IMR-90 (cell line): ENCODE data around the gene TRMT1L. TPM values are rescaled to one million over a fixed set of nuclear protein-coding genes. Genes with fewer than 3 reads are reported as not detected.

Experiments
- ATAC-seq: fragments of 200-7000 bp; cut with Tn5 transposase; 2 replicates; pipeline ENCODE4 v1.9.1; 2020; ENCODE audit warnings: low read depth, mild to moderate bottlenecking, moderate library complexity
- BruUV-seq: library from RNA; stranded (reverse); fragments of 400-500 nt; replicated peaks from 2 replicates; lab custom pipeline; 2021; lab: Mats Ljungman, UMichigan
- CTCF ChIA-PET: fragments of 300-600 bp; formaldehyde crosslinking; extraction: SDS; loops from one replicate; lab custom pipeline; 2021; ENCODE audit warnings: antibody characterized with exemption; lab: Yijun Ruan, JAX
- POLR2A ChIA-PET: fragments of 300-600 bp; sonication (Branson Sonifier 250); formaldehyde crosslinking; loops from one replicate; lab custom pipeline; 2022; ENCODE audit warnings: antibody characterized with exemption; ENCODE audit not compliant: unreplicated experiment; lab: Charles Lee
- DNase-seq: peaks from one replicate; pipeline ENCODE4 v3.0.0; 2013
- H2AFZ ChIP-seq: replicated peaks from 2 replicates; pipeline ENCODE3; 2013; ENCODE audit warnings: low read length, mild to moderate bottlenecking; ENCODE audit not compliant: poor library complexity
- H2AK5ac ChIP-seq: 2 replicates; pipeline ENCODE4 v1.6.1; 2013; ENCODE audit warnings: low read depth, low read length, inconsistent platforms
- H2AK9ac ChIP-seq: replicated peaks from 2 replicates; pipeline ENCODE3; 2013; ENCODE audit warnings: mild to moderate bottlenecking, low read depth, low read length, moderate library complexity; ENCODE audit not compliant: poor library complexity
- H2BK120ac ChIP-seq: 2 replicates; pipeline ENCODE4 v1.6.1; 2013; ENCODE audit warnings: low read depth, low read length, inconsistent platforms
- H2BK15ac ChIP-seq: 3 replicates; pipeline ENCODE4 v1.6.1; 2013; ENCODE audit warnings: low read depth, low read length, inconsistent platforms
- H2BK20ac ChIP-seq: 2 replicates; pipeline ENCODE4 v1.6.1; 2013; ENCODE audit warnings: low read depth, mild to moderate bottlenecking, inconsistent platforms, low read length, moderate library complexity
- H2BK5ac ChIP-seq: 2 replicates; pipeline ENCODE4 v1.6.1; 2013; ENCODE audit warnings: mild to moderate bottlenecking, low read depth, low read length, inconsistent platforms; ENCODE audit not compliant: poor library complexity, severe bottlenecking
- H3K14ac ChIP-seq: replicated peaks from 2 replicates; pipeline ENCODE4 v1.6.1; 2013; ENCODE audit warnings: low read depth, low read length, inconsistent platforms
- H3K18ac ChIP-seq: 2 replicates; pipeline ENCODE4 v1.6.1; 2013; ENCODE audit warnings: low read depth, low read length, control low read depth
- H3K23ac ChIP-seq: 2 replicates; pipeline ENCODE4 v1.6.1; 2013; ENCODE audit warnings: low read depth, low read length, inconsistent platforms
- H3K27ac ChIP-seq: 2 replicates; pipeline ENCODE4 v1.5.1; 2013; ENCODE audit warnings: mild to moderate bottlenecking, control low read depth, low read length; ENCODE audit not compliant: insufficient read depth
- H3K27me3 ChIP-seq: 2 replicates; pipeline ENCODE4 v1.6.1; 2013; ENCODE audit warnings: low read length; ENCODE audit not compliant: control insufficient read depth, insufficient read depth
- H3K36me3 ChIP-seq: 2 replicates; pipeline ENCODE4 v1.6.1; 2013; ENCODE audit warnings: low read length, mixed read lengths; ENCODE audit not compliant: control insufficient read depth, insufficient read depth
- H3K4ac ChIP-seq: 2 replicates; pipeline ENCODE4 v1.6.1; 2013; ENCODE audit warnings: low read depth, low read length, inconsistent platforms
- H3K4me1 ChIP-seq: 2 replicates; pipeline ENCODE4 v1.6.1; 2013; ENCODE audit warnings: low read length, mixed read lengths; ENCODE audit not compliant: control insufficient read depth, insufficient read depth
- H3K4me2 ChIP-seq: 2 replicates; pipeline ENCODE4 v1.6.1; 2013; ENCODE audit warnings: low read depth, mild to moderate bottlenecking, control low read depth, low read length, moderate library complexity
- H3K4me3 ChIP-seq: 2 replicates; pipeline ENCODE4 v1.5.1; 2013; ENCODE audit warnings: low read depth, mild to moderate bottlenecking, control low read depth, low read length, moderate library complexity; ENCODE audit not compliant: insufficient read depth
- H3K56ac ChIP-seq: 2 replicates; pipeline ENCODE4 v1.6.1; 2013; ENCODE audit warnings: low read length, inconsistent platforms; ENCODE audit not compliant: insufficient read depth; ENCODE audit errors: extremely low read depth
- H3K79me1 ChIP-seq, 2 experiments: 2 replicates each; pipeline ENCODE4 v1.6.1; 2013; ENCODE audit warnings: low read length in 2 of 2, inconsistent platforms in 1 of 2, low read depth in 1 of 2
- H3K9ac ChIP-seq: 2 replicates; pipeline ENCODE4 v1.6.1; 2013; ENCODE audit warnings: low read depth, low read length, control low read depth
- H3K9me1 ChIP-seq: 2 replicates; pipeline ENCODE4 v1.6.1; 2013; ENCODE audit warnings: low read length, inconsistent platforms; ENCODE audit not compliant: insufficient read depth
- H3K9me3 ChIP-seq: 2 replicates; pipeline ENCODE4 v1.6.1; 2013; ENCODE audit warnings: low read length; ENCODE audit not compliant: control insufficient read depth, insufficient read depth
- H4K20me1 ChIP-seq: 2 replicates; pipeline ENCODE4 v1.6.1; 2013; ENCODE audit warnings: low read length, inconsistent platforms; ENCODE audit not compliant: insufficient read depth
- H4K5ac ChIP-seq: 2 replicates; pipeline ENCODE4 v1.6.1; 2013; ENCODE audit warnings: mild to moderate bottlenecking, low read depth, low read length, control low read depth
- H4K8ac ChIP-seq, 2 experiments: 2 replicates each; pipeline ENCODE4 v1.6.1; 2013; ENCODE audit warnings: low read depth in 2 of 2, low read length in 2 of 2, control low read depth in 1 of 2, inconsistent platforms in 1 of 2
- H4K91ac ChIP-seq: 2 replicates; pipeline ENCODE4 v1.6.1; 2013; ENCODE audit warnings: low read depth, low read length, inconsistent platforms; ENCODE audit not compliant: insufficient read depth
- BHLHE40 ChIP-seq: fragments of 150-350 bp; IDR thresholded peaks from 2 replicates; pipeline ENCODE4 v1.6.1; 2016; ENCODE audit warnings: mild to moderate bottlenecking, low read depth, low read length
- CEBPB ChIP-seq: IDR thresholded peaks from 2 replicates; pipeline ENCODE4 v1.6.1; 2012; ENCODE audit warnings: low read depth, low read length, improper control_type of control experiment
- CHD1 ChIP-seq: IDR thresholded peaks from 2 replicates; pipeline ENCODE4 v1.6.1; 2012; ENCODE audit warnings: low read depth, low read length, improper control_type of control experiment
- FOS ChIP-seq: fragments of 150-350 bp; IDR thresholded peaks from 2 replicates; pipeline ENCODE4 v1.6.1; 2016; ENCODE audit warnings: low read depth, low read length
- MAFK ChIP-seq: IDR thresholded peaks from 2 replicates; pipeline ENCODE4 v1.6.1; 2012; ENCODE audit warnings: low read depth, low read length, improper control_type of control experiment
- MAZ ChIP-seq: IDR thresholded peaks from 2 replicates; pipeline ENCODE4 v1.6.1; 2012; ENCODE audit warnings: low read depth, mild to moderate bottlenecking, low read length, improper control_type of control experiment, moderate library complexity, borderline replicate concordance
- MXI1 ChIP-seq: IDR thresholded peaks from 2 replicates; pipeline ENCODE4 v1.6.1; 2012; ENCODE audit warnings: low read depth, mild to moderate bottlenecking, low read length, moderate library complexity, borderline replicate concordance
- NFE2L2 ChIP-seq: fragments of 150-350 bp; IDR thresholded peaks from 2 replicates; pipeline ENCODE4 v1.6.1; 2016; ENCODE audit warnings: low read depth, mild to moderate bottlenecking, low read length
- POLR2A ChIP-seq: IDR thresholded peaks from 2 replicates; pipeline ENCODE4 v1.6.1; 2012; ENCODE audit warnings: mild to moderate bottlenecking, low read depth, low read length
- RAD21 ChIP-seq: IDR thresholded peaks from 2 replicates; pipeline ENCODE4 v1.6.1; 2012; ENCODE audit warnings: low read length, improper control_type of control experiment
- RFX5 ChIP-seq: IDR thresholded peaks from 2 replicates; pipeline ENCODE4 v1.8.0; 2012; ENCODE audit warnings: low read depth, mild to moderate bottlenecking, low read length, moderate library complexity
- SMC3 ChIP-seq: fragments of 150-350 bp; IDR thresholded peaks from 2 replicates; pipeline ENCODE4 v1.6.1; 2016; ENCODE audit warnings: low read depth, mild to moderate bottlenecking, antibody characterized with exemption, low read length, moderate library complexity
- USF2 ChIP-seq: fragments of 150-350 bp; IDR thresholded peaks from 2 replicates; pipeline ENCODE4 v1.6.1; 2017; ENCODE audit warnings: mild to moderate bottlenecking, antibody characterized with exemption, low read length, low read depth
- WGBS, 2 experiments: methylation state at CpG; one replicate each; pipeline versions ENCODE4 v1.1.5 to v1.1.7; 2013; ENCODE audit warnings: missing lambda C conversion rate in 2 of 2; ENCODE audit not compliant: insufficient read length in 1 of 2; ENCODE audit errors: extremely low coverage in 2 of 2; 5-methylcytosine and 5-hydroxymethylcytosine counted together
- dilution Hi-C: fragments of 300-500 bp; cut with HindIII; formaldehyde crosslinking; loops from one replicate; pipeline ENCODE4 v1.14.3; 2018; ENCODE audit warnings: low sequenced_read_pairs; ENCODE audit not compliant: unreplicated experiment
- in situ Hi-C: fragments of 300-500 bp; cut with MboI; formaldehyde crosslinking; loops from 3 replicates; pipeline ENCODE4 v1.14.3; 2019; ENCODE audit warnings: low sequenced_read_pairs, inconsistent platforms, mixed read lengths
- intact Hi-C: fragments of 100-400 bp; cut with micrococcal nuclease; formaldehyde crosslinking; loops from 2 replicates; pipeline ENCODE4 v1.10.0; 2022
- polyA plus RNA-seq, 3 experiments: library from polyadenylated mRNA; depleted of rRNA; stranded (reverse); fragments of >200 nt; gene quantifications; 2 replicates each; pipeline ENCODE4 v1.2.3, GENCODE V29; 2012; ENCODE audit warnings: low replicate concordance in 1 of 3
- total RNA-seq: library from RNA; depleted of rRNA; stranded (reverse); fragments of >200 nt; gene quantifications from 2 replicates; pipeline ENCODE4 v1.2.3, GENCODE V29; 2012
- TF ChIP-seq, protein P1 (sequence below): conservative IDR thresholded peaks from 2 replicates; pipeline ENCODE4 v1.5.1; 2012; ENCODE audit warnings: mild to moderate bottlenecking, low read depth, low read length, improper control_type of control experiment
- TF ChIP-seq, protein P2 (sequence below): fragments of 150-350 bp; IDR thresholded peaks from 2 replicates; pipeline ENCODE4 v1.6.1; 2016; ENCODE audit warnings: low read depth, mild to moderate bottlenecking, low read length, moderate library complexity, borderline replicate concordance

Gene TRMT1L
- total and polyA plus RNA-seq, 2 of the 4 experiments (the other 2 are of a cell fraction), result 11.0 to 21.9 TPM

- Histone ChIP-seq H3K9me3 (no peaks in the 10 kb centered on the region), H2AFZ (no peak overlapping the region), H4K91ac (no peak overlapping the region), H4K20me1 (no peaks in the 10 kb centered on the region), H3K4me2 (peak overlapping the region; percentile 91), H2BK15ac (no peak overlapping the region), H2AK9ac (no peak overlapping the region), H3K27me3 (no peaks in the 10 kb centered on the region), H3K56ac (no peak overlapping the region), H3K79me1 (peaks cover 18 to 39% of the 10 kb centered on the region in 2 experiments), H3K9me1 (peaks cover 3% of the 10 kb centered on the region), H3K18ac (no peak overlapping the region), H4K5ac (no peak overlapping the region), H3K4me1 (peaks cover 2% of the 10 kb centered on the region; the same call in 1 of the 2 replicates), H2AK5ac (no peak overlapping the region), H3K23ac (no peak overlapping the region; the same call in 1 of the 2 replicates), H3K9ac (peak overlapping the region; percentile 40; the same call in 1 of the 2 replicates), H3K4ac (no peak overlapping the region), H4K8ac (peak overlapping the region in 1 of 2 experiments; percentile 24; a peak in 1 of 4 replicates), H2BK20ac (no peak overlapping the region), H2BK120ac (no peak overlapping the region), H3K4me3 (peak overlapping the region; percentile 21; the same call in 1 of the 2 replicates), H3K36me3 (peaks cover 4% of the 10 kb centered on the region; the same call in 1 of the 2 replicates), H3K14ac (no peak overlapping the region), H3K27ac (peak overlapping the region; percentile 46; the same call in 1 of the 2 replicates), H2BK5ac (no peak overlapping the region)
- intact Hi-C loops, result loop anchor here (5.0 kb wide), 3 partner anchors 162 to 517 kb away; partner anchors contain the start of gene IVNS1ABP
- in situ Hi-C loops, result loop anchor here (25.0 kb wide), 1 partner anchor 168 kb away; no protein-coding TSS in a partner anchor
- POLR2A ChIA-PET, result no interaction called here
- whole genome bisulfite sequencing, 2 experiments, result no CpG with 5 or more reads among the region's 2 CpGs
- DNase-seq, result peak; percentile 64
- BruUV-seq, result no TSS peak
- CTCF ChIA-PET, result no interaction called here
- dilution Hi-C loops, result no loop called here
- no peak for ATAC-seq
- TF ChIP-seq USF2 (no peak), MAFK (no peak), RFX5 (no peak), FOS (no peak), SMC3 (no peak), MAZ (no peak), CHD1 (no peak), RAD21 (no peak), BHLHE40 (no peak), MXI1 (no peak), NFE2L2 (no peak), CEBPB (no peak), POLR2A (no peak)
- TF ChIP-seq, protein P1, sequence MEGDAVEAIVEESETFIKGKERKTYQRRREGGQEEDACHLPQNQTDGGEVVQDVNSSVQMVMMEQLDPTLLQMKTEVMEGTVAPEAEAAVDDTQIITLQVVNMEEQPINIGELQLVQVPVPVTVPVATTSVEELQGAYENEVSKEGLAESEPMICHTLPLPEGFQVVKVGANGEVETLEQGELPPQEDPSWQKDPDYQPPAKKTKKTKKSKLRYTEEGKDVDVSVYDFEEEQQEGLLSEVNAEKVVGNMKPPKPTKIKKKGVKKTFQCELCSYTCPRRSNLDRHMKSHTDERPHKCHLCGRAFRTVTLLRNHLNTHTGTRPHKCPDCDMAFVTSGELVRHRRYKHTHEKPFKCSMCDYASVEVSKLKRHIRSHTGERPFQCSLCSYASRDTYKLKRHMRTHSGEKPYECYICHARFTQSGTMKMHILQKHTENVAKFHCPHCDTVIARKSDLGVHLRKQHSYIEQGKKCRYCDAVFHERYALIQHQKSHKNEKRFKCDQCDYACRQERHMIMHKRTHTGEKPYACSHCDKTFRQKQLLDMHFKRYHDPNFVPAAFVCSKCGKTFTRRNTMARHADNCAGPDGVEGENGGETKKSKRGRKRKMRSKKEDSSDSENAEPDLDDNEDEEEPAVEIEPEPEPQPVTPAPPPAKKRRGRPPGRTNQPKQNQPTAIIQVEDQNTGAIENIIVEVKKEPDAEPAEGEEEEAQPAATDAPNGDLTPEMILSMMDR, result no peak
- TF ChIP-seq, protein P2, sequence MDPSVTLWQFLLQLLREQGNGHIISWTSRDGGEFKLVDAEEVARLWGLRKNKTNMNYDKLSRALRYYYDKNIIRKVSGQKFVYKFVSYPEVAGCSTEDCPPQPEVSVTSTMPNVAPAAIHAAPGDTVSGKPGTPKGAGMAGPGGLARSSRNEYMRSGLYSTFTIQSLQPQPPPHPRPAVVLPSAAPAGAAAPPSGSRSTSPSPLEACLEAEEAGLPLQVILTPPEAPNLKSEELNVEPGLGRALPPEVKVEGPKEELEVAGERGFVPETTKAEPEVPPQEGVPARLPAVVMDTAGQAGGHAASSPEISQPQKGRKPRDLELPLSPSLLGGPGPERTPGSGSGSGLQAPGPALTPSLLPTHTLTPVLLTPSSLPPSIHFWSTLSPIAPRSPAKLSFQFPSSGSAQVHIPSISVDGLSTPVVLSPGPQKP, result no peak
Measured at GRCh38 chr1:185154912-185155513, 1.7 kb downstream of the TRMT1L start.
